IgD-negative memory B cell (primary cell): ENCODE measurements around the gene RAX2. TPM values are rescaled to one million over a fixed set of nuclear protein-coding genes. Genes with fewer than 3 reads are reported as not detected.

Experiments used
- H3K27ac Mint-ChIP-seq, 3 donors: one replicate each; pipeline ENCODE4 v1.8.0; 2020 to 2022; ENCODE audit warnings: mild to moderate bottlenecking in 3 of 3, mixed read lengths in 3 of 3, moderate library complexity in 1 of 3
- H3K27me3 Mint-ChIP-seq: one replicate; pipeline ENCODE4 v1.8.0; 2021; ENCODE audit warnings: mixed read lengths
- H3K36me3 Mint-ChIP-seq: one replicate; pipeline ENCODE4 v1.8.0; 2020; ENCODE audit warnings: mild to moderate bottlenecking, mixed read lengths
- H3K4me1 Mint-ChIP-seq, 3 donors: one replicate each; pipeline ENCODE4 v1.8.0; 2020 to 2022; ENCODE audit warnings: mixed read lengths in 3 of 3, mild to moderate bottlenecking in 1 of 3
- H3K4me3 Mint-ChIP-seq, 4 donors: one replicate each; pipeline ENCODE4 v1.8.0; 2020 to 2022; ENCODE audit warnings: mild to moderate bottlenecking in 4 of 4, mixed read lengths in 4 of 4, moderate library complexity in 3 of 4
- H3K9me3 Mint-ChIP-seq, 3 donors: one replicate each; pipeline ENCODE4 v1.8.0; 2020 to 2021; ENCODE audit warnings: mixed read lengths in 3 of 3, mild to moderate bottlenecking in 1 of 3
- polyA plus RNA-seq: library from polyadenylated mRNA; unstranded; fragments of 300-500 nt; fragmentation: Illumina TruSeq; gene quantifications from one replicate; pipeline ENCODE4 v1.2.3, GENCODE V29; 2021

Gene RAX2
- polyA plus RNA-seq, 1 donor from 2014 or later = not detected

DNA sequence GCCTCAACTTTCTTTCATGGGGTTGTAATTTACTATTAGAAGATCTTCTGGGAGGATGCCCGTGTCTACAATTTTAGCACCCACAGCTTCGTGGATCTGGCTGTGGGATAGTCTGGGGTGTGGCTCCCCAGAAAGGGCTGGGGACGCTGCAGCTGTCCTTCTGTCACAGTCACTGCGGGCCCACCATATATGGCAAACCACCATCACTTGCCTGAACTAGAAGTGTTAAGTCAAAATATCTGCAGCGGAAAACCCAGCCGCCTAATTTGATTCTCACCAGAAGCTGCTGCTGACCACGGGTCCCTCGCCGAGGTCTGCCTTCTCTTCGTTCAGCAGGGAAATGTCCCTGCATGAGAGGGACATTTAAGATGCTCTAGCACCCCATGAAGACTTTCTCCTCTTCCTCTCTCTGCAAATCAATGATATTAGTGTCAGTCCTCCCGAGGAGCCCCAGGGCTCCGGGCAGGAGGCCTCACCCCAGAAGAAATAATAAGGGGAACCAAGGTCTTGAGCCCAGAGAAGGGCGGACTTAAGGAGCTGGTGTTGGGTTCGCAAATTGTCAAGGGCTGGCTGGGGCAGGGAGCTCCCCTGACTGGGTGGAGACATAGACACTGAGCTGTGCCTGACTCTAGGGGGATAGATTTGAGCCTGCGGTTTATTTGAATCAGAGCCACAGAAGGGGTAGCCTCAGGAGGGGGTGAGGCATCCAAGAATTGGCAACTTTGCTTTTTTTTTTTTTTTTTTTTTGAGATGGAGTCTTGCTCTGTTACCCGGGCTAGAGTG lies 17.2 kb upstream of the RAX2 start:
- peak overlapping the region; percentile 27 to 76 (median 61) for H3K27ac Mint-ChIP-seq

DNA sequence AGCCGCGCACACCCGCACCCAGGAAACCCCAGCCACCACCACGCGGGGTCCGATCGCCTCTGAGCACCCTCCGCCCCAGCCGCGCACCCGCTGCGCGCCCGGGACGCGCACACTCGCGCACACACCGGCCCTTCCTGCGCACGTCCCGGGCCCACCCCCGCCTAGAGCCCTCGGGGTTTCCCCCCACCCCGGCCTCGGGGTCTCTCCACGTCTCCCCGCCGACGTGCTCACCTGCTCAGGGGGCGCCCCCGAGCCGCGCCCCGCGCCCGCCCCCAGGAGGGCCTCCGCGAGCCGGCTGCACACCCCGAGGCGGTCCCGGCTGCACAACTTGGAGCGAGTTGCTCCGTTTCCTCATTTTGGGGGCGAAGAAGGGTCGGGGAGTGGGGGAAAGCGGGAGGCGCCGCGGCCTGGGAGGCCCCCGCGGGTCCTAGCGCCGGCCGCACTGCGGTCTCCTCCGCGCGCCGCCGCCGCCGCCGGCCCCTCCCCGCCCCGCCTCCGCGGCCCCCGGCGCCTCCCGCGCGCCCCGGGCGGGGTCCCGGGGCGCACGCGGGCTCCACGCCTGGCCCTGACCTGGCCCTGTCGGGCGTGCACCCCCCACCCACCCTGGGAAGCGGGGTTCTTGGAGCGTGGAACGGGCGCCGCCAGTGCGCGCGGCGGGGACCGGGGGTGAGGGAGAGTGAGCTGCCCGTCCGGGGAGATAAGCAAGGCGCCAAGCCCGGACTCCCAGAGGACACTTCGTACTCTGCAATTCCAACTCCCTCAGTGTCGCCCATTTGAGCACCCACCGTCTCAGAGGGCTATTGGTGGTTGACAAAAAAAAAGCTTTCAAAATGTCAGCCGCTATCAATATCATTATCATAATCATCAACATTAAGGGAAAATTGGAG lies 14.2 kb upstream of the RAX2 start, which contains the start of gene MATK:
MATK (minus strand) TSS at position 444 of the 887 bp plus-strand sequence. CDS start 1,246 bp downstream, outside the sequence.
- H3K9me3 Mint-ChIP-seq = peaks cover 2 to 10% (median 10%) of the 10 kb centered on the region in 3 donors
- peak within 1 kb of the TSS; percentile 1 to 91 (median 82) for H3K4me3 Mint-ChIP-seq
- H3K27me3 Mint-ChIP-seq = peaks cover 16% of the 10 kb centered on the region
- H3K4me1 Mint-ChIP-seq = peaks cover 5 to 11% (median 7%) of the 10 kb centered on the region in 3 donors
- peaks cover 4% of the 10 kb centered on the region for H3K36me3 Mint-ChIP-seq
- H3K27ac Mint-ChIP-seq = peak within 1 kb of the TSS in 1 of 3 donors; percentile 14

More for the DNA sequence above, 17.2 kb upstream of the RAX2 start:
- H3K4me1 Mint-ChIP-seq = peaks cover 5 to 11% (median 7%) of the 10 kb centered on the region in 3 donors
- H3K36me3 Mint-ChIP-seq = no peaks in the 10 kb centered on the region
- peaks cover 19% of the 10 kb centered on the region for H3K27me3 Mint-ChIP-seq
- H3K9me3 Mint-ChIP-seq = peaks cover 0 to 2% (median 0%) of the 10 kb centered on the region in 3 donors
- H3K4me3 Mint-ChIP-seq = peak overlapping the region in 3 of 4 donors; percentile 28 to 51 (median 51)

DNA sequence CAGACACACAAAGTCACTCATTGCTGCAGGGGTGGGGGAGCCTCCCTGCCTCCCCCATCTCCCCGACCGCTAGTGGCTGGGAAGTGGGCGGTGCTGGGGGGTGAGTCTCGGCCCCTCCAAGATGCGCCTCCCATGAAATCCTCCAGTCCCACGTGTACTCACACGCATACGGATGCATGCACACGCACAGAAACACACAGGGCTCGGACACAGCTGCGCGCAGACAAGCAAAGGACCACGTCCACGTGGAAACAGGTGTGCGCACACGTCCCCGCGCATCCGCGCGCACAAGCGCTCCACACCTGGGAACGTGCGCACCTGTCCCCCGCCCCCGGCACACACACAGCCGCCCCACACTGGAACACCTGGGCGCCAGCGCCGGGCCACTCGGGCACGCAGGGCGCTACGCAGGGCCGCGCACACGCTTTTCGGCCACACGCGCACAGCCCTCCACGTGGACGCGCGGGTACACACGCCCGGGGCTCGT lies 13.5 kb upstream of the RAX2 start:
- peaks cover 4% of the 10 kb centered on the region for H3K36me3 Mint-ChIP-seq
- H3K9me3 Mint-ChIP-seq = peaks cover under 1 to 11% (median 10%) of the 10 kb centered on the region in 3 donors
- peaks cover 13% of the 10 kb centered on the region for H3K27me3 Mint-ChIP-seq
- peak overlapping the region; percentile 1 to 91 (median 82) for H3K4me3 Mint-ChIP-seq
- H3K4me1 Mint-ChIP-seq = peaks cover 5 to 11% (median 10%) of the 10 kb centered on the region in 3 donors
- H3K27ac Mint-ChIP-seq = peak overlapping the region in 1 of 3 donors; percentile 14

DNA sequence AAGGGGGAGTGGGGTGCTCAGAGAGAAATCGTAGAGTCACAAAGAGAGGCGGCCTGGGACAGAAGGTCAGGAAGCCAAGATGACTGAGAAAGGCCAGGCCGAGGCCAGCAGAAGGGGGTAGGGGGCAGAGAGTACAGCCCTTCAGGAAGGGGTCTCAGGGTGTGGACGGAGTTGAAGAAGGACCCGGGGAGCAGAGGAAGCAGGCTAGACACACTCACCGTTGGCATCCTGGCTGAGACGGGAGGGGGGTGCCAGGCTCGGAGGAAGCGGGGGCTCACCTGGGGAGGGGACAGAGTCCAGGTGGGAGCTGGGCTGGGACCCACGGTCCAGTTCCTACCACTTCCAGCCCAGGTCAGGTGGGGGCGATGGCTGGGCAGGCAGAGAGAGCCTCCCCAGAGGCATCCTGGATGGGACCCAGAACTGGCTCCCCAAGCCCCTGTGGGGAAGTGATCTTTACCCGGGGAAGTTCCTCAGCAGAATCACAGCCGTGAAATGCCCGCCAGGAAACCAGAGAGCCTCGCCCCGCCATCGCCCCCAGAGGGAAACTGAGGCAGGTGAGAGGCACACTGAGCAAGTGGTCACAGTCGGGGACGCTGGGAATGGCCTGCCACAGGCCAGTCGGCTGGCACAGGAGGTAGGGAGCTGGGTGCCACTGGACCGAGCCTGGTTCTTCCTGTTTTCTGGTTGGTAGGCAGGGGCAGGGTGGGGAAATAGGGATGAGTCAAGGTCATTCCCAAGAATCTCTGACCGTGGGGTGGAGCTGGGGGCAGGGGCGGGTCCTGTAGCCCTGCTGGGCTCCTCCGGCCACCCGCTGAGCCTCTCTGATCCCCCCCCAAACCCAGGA lies 12.8 kb upstream of the RAX2 start:
- H3K9me3 Mint-ChIP-seq = peaks cover 0 to 11% (median 10%) of the 10 kb centered on the region in 3 donors
- peaks cover 4% of the 10 kb centered on the region for H3K36me3 Mint-ChIP-seq
- H3K27ac Mint-ChIP-seq = peak overlapping the region in 2 of 3 donors; percentile 14 to 31
- peaks cover 5 to 11% (median 10%) of the 10 kb centered on the region in 3 donors for H3K4me1 Mint-ChIP-seq
- peak overlapping the region; percentile 1 to 91 (median 82) for H3K4me3 Mint-ChIP-seq
- peaks cover 13% of the 10 kb centered on the region for H3K27me3 Mint-ChIP-seq

DNA sequence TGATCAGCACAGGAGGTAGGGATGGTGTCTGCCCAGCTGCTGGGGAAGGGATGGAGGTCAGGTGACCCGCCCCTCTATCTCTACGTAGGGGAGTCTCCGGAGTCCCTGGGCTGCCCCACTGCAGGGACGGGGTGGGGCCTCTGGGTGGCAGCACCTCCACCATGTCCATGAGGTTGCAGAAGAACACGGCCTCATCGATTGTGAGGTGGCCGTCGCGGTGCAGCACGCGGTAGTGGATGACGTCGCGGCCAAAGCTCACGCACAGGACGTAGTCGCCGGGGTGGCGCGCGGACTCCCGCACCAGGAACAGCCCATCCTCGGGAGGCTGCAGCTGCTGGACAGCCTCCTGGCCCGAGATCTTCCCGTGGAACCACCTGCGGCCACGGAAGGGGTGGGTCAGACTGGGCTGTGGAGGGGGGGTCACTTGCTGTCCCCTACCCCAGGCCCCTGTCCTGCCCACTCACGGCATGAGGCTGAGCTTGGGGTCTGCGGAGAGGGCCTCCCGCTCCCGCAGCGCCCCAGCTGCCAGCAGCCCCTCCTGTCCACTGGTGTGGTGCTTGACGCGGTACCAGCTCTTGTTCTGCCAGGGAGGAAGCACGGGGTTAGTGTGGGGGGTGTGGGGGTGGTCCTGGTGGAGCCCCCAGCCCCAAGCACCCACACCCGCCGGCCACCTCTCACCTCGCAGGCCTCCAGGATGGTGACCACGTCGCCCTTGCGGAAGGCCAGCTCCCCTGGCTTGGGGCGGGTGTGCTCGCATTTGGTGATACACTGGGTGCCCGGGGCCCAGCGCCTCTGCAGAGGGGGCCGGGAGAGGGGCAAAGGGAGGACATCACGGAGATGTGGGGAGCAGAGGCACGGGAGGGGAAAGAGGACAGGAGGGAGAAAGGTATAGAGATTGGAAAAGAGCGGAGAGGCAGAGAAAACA lies 11.9 kb upstream of the RAX2 start:
- H3K27me3 Mint-ChIP-seq = peaks cover 13% of the 10 kb centered on the region
- peaks cover 0 to 6% (median 6%) of the 10 kb centered on the region in 3 donors for H3K4me1 Mint-ChIP-seq
- H3K4me3 Mint-ChIP-seq = peak overlapping the region in 2 of 4 donors; percentile 65 to 91
- H3K36me3 Mint-ChIP-seq = peaks cover 4% of the 10 kb centered on the region
- peaks cover 0 to 11% (median 10%) of the 10 kb centered on the region in 3 donors for H3K9me3 Mint-ChIP-seq
- peak overlapping the region in 1 of 3 donors; percentile 87 for H3K27ac Mint-ChIP-seq

DNA sequence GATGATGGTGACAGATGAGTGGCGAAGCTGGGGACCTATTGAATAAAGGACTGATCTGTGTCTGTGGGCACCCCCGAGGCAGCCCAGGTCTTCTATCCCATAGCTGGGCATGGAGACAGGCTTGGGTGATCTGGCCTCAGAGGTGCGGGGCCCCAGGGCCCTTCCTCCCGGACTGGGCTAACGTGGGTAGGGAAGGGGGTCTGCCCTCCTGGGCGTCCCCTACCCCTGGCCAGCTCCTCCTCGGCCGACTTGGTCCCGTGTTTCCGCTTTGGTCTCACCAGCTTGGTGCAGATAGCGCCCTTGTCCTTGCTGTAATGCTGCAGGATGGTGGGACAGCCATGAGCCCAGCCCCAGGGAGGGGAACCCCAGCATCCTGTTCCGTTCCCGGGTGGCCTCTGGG lies 10.9 kb upstream of the RAX2 start:
- peaks cover 13% of the 10 kb centered on the region for H3K27me3 Mint-ChIP-seq
- H3K36me3 Mint-ChIP-seq = peaks cover 4% of the 10 kb centered on the region
- peaks cover 0 to 11% (median 10%) of the 10 kb centered on the region in 3 donors for H3K9me3 Mint-ChIP-seq
- peaks cover 0 to 6% (median 6%) of the 10 kb centered on the region in 3 donors for H3K4me1 Mint-ChIP-seq
- H3K27ac Mint-ChIP-seq = no peak overlapping the region
- H3K4me3 Mint-ChIP-seq = peak overlapping the region in 1 of 4 donors; percentile 39

- Mint-ChIP-seq H3K27ac (peak overlapping the region in 1 of 3 donors; percentile 77), H3K4me1 (peaks cover 0 to 6% (median 6%) of the 10 kb centered on the region in 3 donors), H3K36me3 (peaks cover 4% of the 10 kb centered on the region), H3K27me3 (peaks cover 13% of the 10 kb centered on the region), H3K4me3 (peak overlapping the region in 2 of 4 donors; percentile 42 to 57), H3K9me3 (peaks cover 0 to 11% (median 10%) of the 10 kb centered on the region in 3 donors)
Observed at GRCh38 chr19:3782330-3782729, 10.3 kb upstream of the RAX2 start.

DNA sequence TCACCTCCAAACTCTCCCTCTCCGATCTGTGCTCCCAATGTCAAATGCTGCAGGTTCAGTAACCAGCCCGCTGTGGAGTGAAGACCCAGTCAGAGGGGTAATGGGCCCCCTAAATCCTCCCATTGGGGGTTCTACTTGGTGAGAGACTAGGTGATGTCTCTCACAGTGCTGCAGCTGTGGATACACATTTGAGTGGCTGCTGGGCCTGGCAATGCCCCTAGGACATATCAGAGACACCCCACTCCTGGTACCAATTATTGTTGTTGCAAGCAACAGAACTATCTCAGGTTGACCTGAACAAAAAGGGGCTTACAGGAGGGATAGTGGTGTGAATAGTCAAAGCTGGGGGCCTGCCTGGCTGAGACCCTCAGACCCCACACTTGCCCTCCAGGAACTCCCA lies 9.6 kb upstream of the RAX2 start:
- peaks cover 0 to 11% (median 10%) of the 10 kb centered on the region in 3 donors for H3K9me3 Mint-ChIP-seq

DNA sequence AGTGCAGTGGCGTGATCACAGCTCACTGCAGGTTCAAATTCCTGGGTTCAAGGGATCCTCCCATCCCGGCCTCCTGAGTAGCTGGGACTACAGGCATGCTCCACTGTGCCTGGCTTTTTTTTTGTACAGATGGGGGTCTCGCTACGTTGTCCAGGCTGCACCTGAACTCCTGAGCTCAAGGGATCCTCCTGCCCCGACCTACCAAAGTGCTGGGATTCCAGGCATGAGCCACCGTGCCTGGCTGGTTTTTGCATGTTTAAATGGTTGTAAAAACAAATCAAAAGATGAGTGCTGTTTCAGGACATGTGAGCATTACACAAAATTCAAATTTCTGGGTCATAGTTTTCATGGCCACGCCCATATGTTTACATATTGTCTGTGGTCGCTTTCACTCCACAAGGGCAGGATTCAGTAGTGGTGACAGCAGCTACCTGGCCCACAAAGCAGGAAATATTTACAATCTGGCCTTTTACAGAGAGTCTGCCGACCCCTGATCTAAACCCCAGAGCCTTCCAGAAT lies 8.8 kb upstream of the RAX2 start:
- Mint-ChIP-seq H3K4me3 (peak overlapping the region in 1 of 4 donors; percentile 25), H3K27ac (peak overlapping the region in 1 of 3 donors; percentile 85), H3K36me3 (peaks cover 4% of the 10 kb centered on the region), H3K4me1 (peaks cover 0 to 6% (median 4%) of the 10 kb centered on the region in 3 donors), H3K27me3 (peaks cover 7% of the 10 kb centered on the region), H3K9me3 (peaks cover 0 to 11% (median 10%) of the 10 kb centered on the region in 3 donors)

More for the DNA sequence above, 9.6 kb upstream of the RAX2 start:
- Mint-ChIP-seq H3K4me1 (peaks cover 0 to 6% (median 5%) of the 10 kb centered on the region in 3 donors), H3K27me3 (peaks cover 8% of the 10 kb centered on the region), H3K4me3 (peak overlapping the region in 1 of 4 donors; percentile 17), H3K27ac (no peak overlapping the region), H3K36me3 (peaks cover 4% of the 10 kb centered on the region)

- Mint-ChIP-seq H3K9me3 (peaks cover 0 to 11% (median 10%) of the 10 kb centered on the region in 3 donors), H3K27ac (peak overlapping the region in 1 of 3 donors; percentile 7), H3K27me3 (no peaks in the 10 kb centered on the region), H3K4me1 (peaks cover 0 to 6% (median 0%) of the 10 kb centered on the region in 3 donors), H3K36me3 (peaks cover 4% of the 10 kb centered on the region), H3K4me3 (no peak overlapping the region)
Observed at GRCh38 chr19:3778899-3779723, 7.1 kb upstream of the RAX2 start.

- H3K36me3 Mint-ChIP-seq = peaks cover 4% of the 10 kb centered on the region
- peaks cover 0 to 11% (median 10%) of the 10 kb centered on the region in 3 donors for H3K9me3 Mint-ChIP-seq
- no peaks in the 10 kb centered on the region for H3K27me3 Mint-ChIP-seq
- peaks cover 0 to 7% (median 0%) of the 10 kb centered on the region in 3 donors for H3K4me1 Mint-ChIP-seq
- H3K4me3 Mint-ChIP-seq = no peak overlapping the region
- no peak overlapping the region for H3K27ac Mint-ChIP-seq
Observed at GRCh38 chr19:3778104-3778867, 6.3 kb upstream of the RAX2 start.
